Endothelial cell (in vitro differentiated cells): ENCODE results near the gene TUBB2B. TPM values are rescaled to one million over a fixed set of nuclear protein-coding genes. Genes with fewer than 3 reads are reported as not detected.

Experiments used
- DNase-seq: peaks from one replicate; pipeline ENCODE4 v3.0.0; 2021; ENCODE audit warnings: low spot score
- H3K27ac Mint-ChIP-seq: one replicate; pipeline ENCODE4 v1.8.0; 2021; ENCODE audit warnings: mixed read lengths, inconsistent platforms; ENCODE audit not compliant: unreplicated experiment
- H3K27me3 Mint-ChIP-seq: one replicate; pipeline ENCODE4 v1.8.0; 2021; ENCODE audit warnings: mild to moderate bottlenecking, moderate library complexity, mixed read lengths, inconsistent platforms; ENCODE audit not compliant: unreplicated experiment
- H3K36me3 Mint-ChIP-seq: one replicate; pipeline ENCODE4 v1.8.0; 2021; ENCODE audit warnings: mild to moderate bottlenecking, low read depth, mixed read lengths, inconsistent platforms; ENCODE audit not compliant: unreplicated experiment
- H3K4me1 Mint-ChIP-seq: one replicate; pipeline ENCODE4 v1.8.0; 2021; ENCODE audit warnings: mild to moderate bottlenecking, mixed read lengths, inconsistent platforms; ENCODE audit not compliant: unreplicated experiment
- H3K4me3 Mint-ChIP-seq: one replicate; pipeline ENCODE4 v1.8.0; 2021; ENCODE audit warnings: mild to moderate bottlenecking, mixed read lengths, inconsistent platforms; ENCODE audit not compliant: unreplicated experiment
- H3K9me3 Mint-ChIP-seq: one replicate; pipeline ENCODE4 v1.8.0; 2021; ENCODE audit warnings: mixed read lengths, inconsistent platforms; ENCODE audit not compliant: unreplicated experiment
- total RNA-seq: library from RNA; stranded (reverse); fragmentation: NEBNext Ultra II Directional; extraction: Animal tissue kit (Norgen Biotek cat#: 25700); gene quantifications from one replicate; pipeline ENCODE4 v1.2.1, GENCODE V29; 2021; ENCODE audit not compliant: unreplicated experiment
- TF ChIP-seq, protein P1 (sequence below): fragments of 200-600 bp; sonication (generic); IDR thresholded peaks from one replicate; pipeline ENCODE4 v1.5.0; 2021; ENCODE audit warnings: antibody characterized with exemption; ENCODE audit not compliant: unreplicated experiment

Gene TUBB2B
- total RNA-seq, 1 donor from 2014 or later = 93.2 TPM

DNA sequence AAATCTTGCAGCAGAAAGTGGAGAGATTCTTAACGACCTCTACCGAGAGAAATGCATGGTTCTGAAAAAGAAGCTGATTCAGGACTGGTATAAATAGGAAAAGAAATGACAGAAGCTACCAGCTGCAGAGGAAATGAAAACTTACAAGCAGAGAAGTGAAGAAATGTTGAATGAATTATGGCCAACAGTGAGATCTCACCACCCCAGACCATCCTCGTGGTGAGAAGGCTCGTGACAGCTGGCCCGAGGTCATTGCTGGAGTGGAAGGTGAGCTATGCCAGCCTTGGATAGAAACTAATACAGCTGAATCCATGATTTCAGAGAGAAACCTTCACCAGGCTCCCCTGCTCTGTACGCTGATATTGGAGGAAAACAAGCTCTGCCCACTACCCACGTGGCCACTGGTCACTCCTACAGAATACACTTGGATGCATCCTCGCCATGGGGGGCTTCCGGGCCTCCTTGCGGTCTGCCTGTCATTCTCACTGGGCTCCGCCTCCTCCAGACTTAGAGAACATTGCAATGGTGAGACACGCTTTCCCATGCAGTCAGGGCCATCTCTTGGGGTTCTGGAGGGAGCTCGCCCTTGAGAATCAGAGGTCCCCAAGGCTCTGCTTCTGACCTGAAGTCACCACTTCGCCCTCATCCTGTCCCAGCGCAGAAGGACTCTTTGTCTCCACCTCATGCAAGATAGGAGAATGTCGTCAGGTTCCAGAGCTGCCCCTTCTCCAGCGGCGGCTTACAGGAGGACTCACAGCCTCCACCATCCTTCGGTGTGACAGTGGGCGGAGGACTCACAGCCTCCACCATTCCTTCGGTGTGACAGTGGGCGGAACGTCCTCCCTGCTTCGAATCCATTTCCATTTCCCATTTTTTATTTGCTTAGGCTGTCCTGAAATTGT lies 10.6 kb upstream of the TUBB2B start:
- Mint-ChIP-seq H3K27ac (no peak overlapping the region), H3K4me3 (no peak overlapping the region), H3K4me1 (peaks cover 10% of the 10 kb centered on the region), H3K36me3 (no peaks in the 10 kb centered on the region), H3K27me3 (no peaks in the 10 kb centered on the region), H3K9me3 (no peaks in the 10 kb centered on the region)
- TF ChIP-seq, protein P1, sequence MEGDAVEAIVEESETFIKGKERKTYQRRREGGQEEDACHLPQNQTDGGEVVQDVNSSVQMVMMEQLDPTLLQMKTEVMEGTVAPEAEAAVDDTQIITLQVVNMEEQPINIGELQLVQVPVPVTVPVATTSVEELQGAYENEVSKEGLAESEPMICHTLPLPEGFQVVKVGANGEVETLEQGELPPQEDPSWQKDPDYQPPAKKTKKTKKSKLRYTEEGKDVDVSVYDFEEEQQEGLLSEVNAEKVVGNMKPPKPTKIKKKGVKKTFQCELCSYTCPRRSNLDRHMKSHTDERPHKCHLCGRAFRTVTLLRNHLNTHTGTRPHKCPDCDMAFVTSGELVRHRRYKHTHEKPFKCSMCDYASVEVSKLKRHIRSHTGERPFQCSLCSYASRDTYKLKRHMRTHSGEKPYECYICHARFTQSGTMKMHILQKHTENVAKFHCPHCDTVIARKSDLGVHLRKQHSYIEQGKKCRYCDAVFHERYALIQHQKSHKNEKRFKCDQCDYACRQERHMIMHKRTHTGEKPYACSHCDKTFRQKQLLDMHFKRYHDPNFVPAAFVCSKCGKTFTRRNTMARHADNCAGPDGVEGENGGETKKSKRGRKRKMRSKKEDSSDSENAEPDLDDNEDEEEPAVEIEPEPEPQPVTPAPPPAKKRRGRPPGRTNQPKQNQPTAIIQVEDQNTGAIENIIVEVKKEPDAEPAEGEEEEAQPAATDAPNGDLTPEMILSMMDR = no peak
- DNase-seq = no peak

DNA sequence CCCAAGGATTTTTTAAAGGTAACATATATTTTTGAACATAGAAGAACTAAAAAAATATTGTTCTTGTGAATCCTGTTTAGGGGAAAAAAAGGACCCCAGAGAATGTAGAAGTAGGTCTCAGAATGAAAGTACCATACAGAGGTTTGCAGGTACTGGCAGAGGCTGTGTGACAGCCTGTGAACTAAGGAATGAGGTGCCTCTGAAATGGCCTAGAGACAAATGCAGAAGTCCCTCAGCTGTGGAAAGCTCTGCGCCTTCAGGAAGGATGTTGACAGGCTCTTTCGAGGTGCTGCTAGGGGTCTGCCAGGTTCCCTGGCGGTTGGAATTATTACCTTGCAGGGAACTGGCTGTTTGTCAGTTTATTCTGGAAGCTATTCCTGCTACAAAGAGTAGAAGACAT lies 8.6 kb upstream of the TUBB2B start:
- Mint-ChIP-seq H3K9me3 (no peaks in the 10 kb centered on the region), H3K4me1 (peaks cover 20% of the 10 kb centered on the region), H3K36me3 (no peaks in the 10 kb centered on the region), H3K4me3 (no peak overlapping the region), H3K27ac (no peak overlapping the region), H3K27me3 (peaks cover 4% of the 10 kb centered on the region)
- TF ChIP-seq, protein P1 = no peak
- no peak for DNase-seq

DNA sequence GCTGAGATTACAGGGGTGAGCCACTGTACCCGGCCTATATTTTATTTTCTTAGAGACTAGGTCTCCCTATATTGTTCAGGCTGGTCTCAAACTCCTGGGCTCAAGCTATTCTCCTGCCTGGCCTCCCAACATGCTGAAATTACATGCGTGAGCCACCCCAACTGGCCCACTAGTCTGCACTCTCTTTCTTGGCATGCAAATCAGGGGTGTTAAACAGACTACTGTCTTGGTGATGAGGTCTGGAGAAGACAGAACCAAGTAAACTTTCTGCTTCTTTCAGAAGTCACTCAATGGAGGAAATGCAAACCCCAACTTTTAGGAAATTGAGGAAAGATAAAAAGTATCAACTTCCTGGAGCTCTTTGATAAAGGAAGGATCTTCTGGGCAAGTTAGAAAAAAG lies 8.0 kb upstream of the TUBB2B start:
- no peak for DNase-seq
- TF ChIP-seq, protein P1 = no peak
- no peak overlapping the region for H3K27ac Mint-ChIP-seq
- H3K27me3 Mint-ChIP-seq = peaks cover 7% of the 10 kb centered on the region
- peaks cover 24% of the 10 kb centered on the region for H3K4me1 Mint-ChIP-seq
- no peak overlapping the region for H3K4me3 Mint-ChIP-seq
- H3K9me3 Mint-ChIP-seq = no peaks in the 10 kb centered on the region
- no peaks in the 10 kb centered on the region for H3K36me3 Mint-ChIP-seq

DNA sequence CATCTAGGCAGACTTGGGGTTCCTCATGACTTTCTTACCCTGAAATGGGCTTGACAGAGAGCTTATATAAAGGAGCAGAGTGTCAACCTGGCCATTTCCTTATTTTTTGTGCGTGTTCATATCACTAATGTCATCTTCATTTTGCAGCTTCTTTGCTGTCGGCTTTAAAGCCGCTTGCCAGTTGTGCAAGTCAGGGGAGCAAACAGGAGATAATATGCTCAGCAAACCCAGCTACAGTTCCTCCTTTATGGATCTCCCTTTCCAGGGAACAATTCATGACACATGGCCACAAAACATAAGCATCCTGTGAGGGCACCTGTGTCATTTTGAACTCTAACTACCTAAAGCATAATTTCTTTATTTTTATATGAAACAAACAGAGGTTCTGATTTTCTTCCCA lies 6.5 kb upstream of the TUBB2B start:
- Mint-ChIP-seq H3K27me3 (peaks cover 19% of the 10 kb centered on the region), H3K9me3 (no peaks in the 10 kb centered on the region), H3K27ac (no peak overlapping the region), H3K36me3 (no peaks in the 10 kb centered on the region), H3K4me3 (no peak overlapping the region), H3K4me1 (peaks cover 32% of the 10 kb centered on the region)
- TF ChIP-seq, protein P1 = no peak
- no peak for DNase-seq

DNA sequence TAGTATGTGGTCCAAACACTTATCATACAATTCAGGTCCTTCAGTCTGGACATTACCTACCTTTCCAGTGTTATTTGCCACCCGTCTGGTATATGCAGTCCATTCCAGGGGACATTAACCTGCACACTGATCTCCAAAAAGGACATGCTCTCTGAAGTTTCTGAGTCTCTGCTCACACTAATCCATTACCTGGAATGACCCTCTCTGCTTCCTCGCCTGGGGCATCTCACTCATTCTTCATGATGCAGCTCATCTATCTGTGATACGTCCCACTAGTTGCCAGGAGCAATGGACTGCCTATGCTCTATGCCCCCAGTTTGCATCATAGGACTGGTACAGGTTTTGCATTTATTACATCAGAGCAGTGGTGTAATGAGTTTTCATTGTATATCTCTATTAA lies 5.9 kb upstream of the TUBB2B start:
- Mint-ChIP-seq H3K9me3 (no peaks in the 10 kb centered on the region), H3K27me3 (peaks cover 23% of the 10 kb centered on the region), H3K4me3 (no peak overlapping the region), H3K27ac (no peak overlapping the region), H3K4me1 (peaks cover 36% of the 10 kb centered on the region), H3K36me3 (no peaks in the 10 kb centered on the region)
- DNase-seq = no peak
- TF ChIP-seq, protein P1 = no peak
